Fibroblast of pulmonary artery (primary cell): ENCODE measurements around the gene PPP1R2B.

Experiments used
- DNase-seq: peaks from one replicate; pipeline ENCODE4 v3.0.0-alpha.2; 2010; ENCODE audit warnings: low read depth
- H3K4me3 ChIP-seq: replicated peaks from 2 replicates; pipeline ENCODE4 v1.5.1; 2011; ENCODE audit warnings: low read depth, mild to moderate bottlenecking, control low read depth, low read length, moderate library complexity
- TF ChIP-seq, protein P1 (sequence below): IDR thresholded peaks from 2 replicates; pipeline ENCODE4 v1.5.1; 2011; ENCODE audit warnings: mild to moderate bottlenecking, control low read depth, low read length, inconsistent platforms; ENCODE audit errors: missing control alignments

The PPP1R2B gene

DNA sequence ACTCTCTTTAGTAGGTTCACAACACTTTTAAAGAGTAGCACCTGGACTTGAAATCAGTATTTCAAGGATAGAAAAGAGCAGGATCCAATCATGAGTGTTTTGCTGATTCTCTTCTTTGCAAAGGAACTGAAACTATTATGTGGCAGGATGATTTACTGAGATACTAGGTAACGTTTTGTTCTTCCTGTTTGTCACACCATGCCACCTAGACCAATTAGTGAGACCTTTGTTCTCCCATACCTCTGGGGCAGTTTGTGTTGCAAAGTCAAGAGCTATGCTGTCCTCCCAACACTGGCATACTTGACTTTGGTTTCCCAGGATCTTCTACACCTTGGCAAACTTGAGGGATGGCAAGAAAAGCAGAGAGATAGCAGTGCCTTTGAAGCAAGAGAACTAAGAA is 43.4 kb downstream of the PPP1R2B start:
- no peak for DNase-seq
- TF ChIP-seq, protein P1, sequence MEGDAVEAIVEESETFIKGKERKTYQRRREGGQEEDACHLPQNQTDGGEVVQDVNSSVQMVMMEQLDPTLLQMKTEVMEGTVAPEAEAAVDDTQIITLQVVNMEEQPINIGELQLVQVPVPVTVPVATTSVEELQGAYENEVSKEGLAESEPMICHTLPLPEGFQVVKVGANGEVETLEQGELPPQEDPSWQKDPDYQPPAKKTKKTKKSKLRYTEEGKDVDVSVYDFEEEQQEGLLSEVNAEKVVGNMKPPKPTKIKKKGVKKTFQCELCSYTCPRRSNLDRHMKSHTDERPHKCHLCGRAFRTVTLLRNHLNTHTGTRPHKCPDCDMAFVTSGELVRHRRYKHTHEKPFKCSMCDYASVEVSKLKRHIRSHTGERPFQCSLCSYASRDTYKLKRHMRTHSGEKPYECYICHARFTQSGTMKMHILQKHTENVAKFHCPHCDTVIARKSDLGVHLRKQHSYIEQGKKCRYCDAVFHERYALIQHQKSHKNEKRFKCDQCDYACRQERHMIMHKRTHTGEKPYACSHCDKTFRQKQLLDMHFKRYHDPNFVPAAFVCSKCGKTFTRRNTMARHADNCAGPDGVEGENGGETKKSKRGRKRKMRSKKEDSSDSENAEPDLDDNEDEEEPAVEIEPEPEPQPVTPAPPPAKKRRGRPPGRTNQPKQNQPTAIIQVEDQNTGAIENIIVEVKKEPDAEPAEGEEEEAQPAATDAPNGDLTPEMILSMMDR = no peak
- no peak overlapping the region for H3K4me3 ChIP-seq

DNA sequence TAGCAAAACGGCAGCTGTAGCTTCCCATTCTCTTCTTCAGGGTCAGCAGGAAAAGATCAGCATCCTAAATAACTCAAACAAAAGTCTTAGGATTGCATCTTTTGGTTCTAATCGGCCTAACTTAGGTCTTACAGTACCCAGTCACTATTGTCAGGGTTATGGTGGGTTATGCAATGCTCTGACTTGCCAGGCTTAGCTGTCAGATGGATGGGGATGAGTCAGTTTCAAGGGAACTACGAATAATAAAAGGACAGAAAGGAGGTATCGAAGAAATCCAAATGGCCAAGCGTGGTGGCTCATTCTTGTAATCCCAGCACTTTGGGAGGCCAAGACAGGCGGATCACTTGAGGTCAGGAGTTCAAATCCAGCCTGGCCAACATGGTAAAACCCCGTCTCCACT is 46.5 kb downstream of the PPP1R2B start:
- no peak overlapping the region for H3K4me3 ChIP-seq
- TF ChIP-seq, protein P1 = no peak
- DNase-seq = no peak
